Measurements from ENCODE around the gene FBXL13.

The FBXL13 gene

GRCh38 chr7:102943423-102944169 lies 131.0 kb downstream of the FBXL13 start:
- Histone ChIP-seq H3K27ac (replicated peaks) (no peak overlapping the region), H3K4me3 (replicated peaks; ENCODE audit: insufficient read depth, low read length) (no peak overlapping the region), H3K27me3 (ENCODE audit: insufficient read depth, poor library complexity, severe bottlenecking) (no peaks in the 10 kb centered on the region)
- TF ChIP-seq POLR2AphosphoS5 (IDR thresholded peaks at IDR 0.05; ENCODE audit: low read depth) (no peak), CTCF (IDR thresholded peaks at IDR 0.05; ENCODE audit: insufficient read depth, low read length) (no peak), GABPA (IDR thresholded peaks at IDR 0.05; ENCODE audit: low read depth) (no peak), SPI1 (IDR thresholded peaks at IDR 0.05; ENCODE audit: borderline replicate concordance, low read depth) (no peak), REST (IDR thresholded peaks at IDR 0.05; ENCODE audit: insufficient replicate concordance, low read depth) (no peak)
- no peak for DNase-seq (ENCODE audit: low read depth in 1 of 2, low spot score in 1 of 2)

GRCh38 chr7:102942868-102943267 lies 131.7 kb downstream of the FBXL13 start:
- DNase-seq (ENCODE audit: low read depth in 1 of 2, low spot score in 1 of 2) = no peak
- no peak overlapping the region for H3K27ac ChIP-seq (replicated peaks)
- TF ChIP-seq SPI1 (IDR thresholded peaks at IDR 0.05; ENCODE audit: borderline replicate concordance, low read depth) (no peak), GABPA (IDR thresholded peaks at IDR 0.05; ENCODE audit: low read depth) (no peak), POLR2AphosphoS5 (IDR thresholded peaks at IDR 0.05; ENCODE audit: low read depth) (no peak), REST (IDR thresholded peaks at IDR 0.05; ENCODE audit: insufficient replicate concordance, low read depth) (no peak), CTCF (IDR thresholded peaks at IDR 0.05; ENCODE audit: insufficient read depth, low read length) (no peak)
- H3K4me3 ChIP-seq (replicated peaks; ENCODE audit: insufficient read depth, low read length) = no peak overlapping the region
- H3K27me3 ChIP-seq (ENCODE audit: insufficient read depth, poor library complexity, severe bottlenecking) = no peaks in the 10 kb centered on the region

GRCh38 chr7:102942181-102942866 lies 132.3 kb downstream of the FBXL13 start:
- H3K4me3 ChIP-seq (replicated peaks; ENCODE audit: insufficient read depth, low read length) = no peak overlapping the region
- no peak overlapping the region for H3K27ac ChIP-seq (replicated peaks)

More at GRCh38 chr7:102942181-102942866, 132.3 kb downstream of the FBXL13 start:
- no peak for TF ChIP-seq GABPA (IDR thresholded peaks at IDR 0.05; ENCODE audit: low read depth)
- TF ChIP-seq SPI1 (IDR thresholded peaks at IDR 0.05; ENCODE audit: borderline replicate concordance, low read depth) = no peak
- TF ChIP-seq REST (IDR thresholded peaks at IDR 0.05; ENCODE audit: insufficient replicate concordance, low read depth) = no peak
- no peak for TF ChIP-seq POLR2AphosphoS5 (IDR thresholded peaks at IDR 0.05; ENCODE audit: low read depth)
- no peaks in the 10 kb centered on the region for H3K27me3 ChIP-seq (ENCODE audit: insufficient read depth, poor library complexity, severe bottlenecking)
- no peak for DNase-seq (ENCODE audit: low read depth in 1 of 2, low spot score in 1 of 2)
